HG02943 (cell line): ENCODE data around the gene TELO2.
"Not testable (repeated sequence)": the region's sequence is repeated elsewhere in the genome, so short reads cannot be mapped to it uniquely, and the experiment has no call there.

Source experiments
- ATAC-seq: cut with Tn5 transposase; IDR thresholded peaks from one replicate; pipeline ENCODE4 v1.9.1; 2021; ENCODE audit warnings: mild to moderate bottlenecking, low read depth, moderate library complexity; ENCODE audit not compliant: unreplicated experiment

The TELO2 gene

DNA sequence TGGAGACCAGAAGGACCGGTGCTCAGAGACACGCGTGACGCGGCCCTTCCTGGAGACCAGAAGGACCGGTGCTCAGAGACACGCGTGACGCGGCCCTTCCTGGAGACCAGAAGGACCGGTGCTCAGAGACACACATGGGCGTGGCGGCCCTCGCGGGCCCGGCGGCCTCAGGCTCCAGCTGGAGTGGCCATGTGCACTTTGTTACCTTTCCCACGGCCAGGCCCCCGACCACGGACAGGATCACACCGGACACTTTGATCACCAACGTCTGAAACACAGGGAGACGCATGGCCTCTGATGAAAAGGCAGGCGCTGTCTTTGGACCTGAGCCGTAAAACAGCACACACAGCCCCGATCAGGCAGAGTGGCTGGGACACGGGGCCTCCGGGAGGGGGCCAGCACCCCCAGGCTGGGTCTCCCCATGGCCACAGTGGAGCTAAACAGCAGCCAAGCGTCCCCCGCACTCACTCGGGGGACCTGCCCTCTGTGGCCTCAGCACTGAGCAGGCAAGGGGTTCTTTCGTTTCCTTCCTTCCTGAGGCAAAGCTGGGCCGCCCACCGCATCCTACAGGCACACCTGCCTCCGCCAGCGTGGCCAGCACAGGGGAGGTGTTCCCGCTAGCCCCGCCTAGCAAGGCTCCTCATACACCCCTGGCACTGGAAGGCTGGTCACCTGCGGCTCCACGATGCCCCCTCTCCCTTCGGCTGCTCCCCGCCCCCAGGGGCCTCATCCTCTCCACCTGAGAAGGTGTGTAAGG lies 35.5 kb upstream of the TELO2 start:
- no peak for ATAC-seq

GRCh38 chr16:1458336-1458976 lies 34.7 kb upstream of the TELO2 start:
- ATAC-seq: no peak

DNA sequence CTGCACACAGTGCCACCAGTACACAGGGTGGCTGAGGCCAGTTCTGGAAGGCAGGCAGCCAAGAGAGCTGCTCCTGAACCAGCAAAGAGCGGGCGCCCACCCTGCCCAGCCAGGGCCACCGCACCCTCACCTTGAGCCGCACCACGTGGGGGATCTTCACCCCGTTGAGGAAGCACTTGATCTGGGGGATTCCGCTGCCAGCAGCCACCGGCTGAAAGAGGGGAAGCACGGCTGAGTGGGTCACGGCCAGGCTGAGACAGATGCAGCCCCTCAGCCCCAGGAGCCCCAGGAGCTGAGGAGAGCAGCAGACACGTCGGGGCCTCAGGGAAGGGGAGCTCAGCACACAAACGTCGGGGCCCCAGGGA lies 34.2 kb upstream of the TELO2 start:
- no peak for ATAC-seq

DNA sequence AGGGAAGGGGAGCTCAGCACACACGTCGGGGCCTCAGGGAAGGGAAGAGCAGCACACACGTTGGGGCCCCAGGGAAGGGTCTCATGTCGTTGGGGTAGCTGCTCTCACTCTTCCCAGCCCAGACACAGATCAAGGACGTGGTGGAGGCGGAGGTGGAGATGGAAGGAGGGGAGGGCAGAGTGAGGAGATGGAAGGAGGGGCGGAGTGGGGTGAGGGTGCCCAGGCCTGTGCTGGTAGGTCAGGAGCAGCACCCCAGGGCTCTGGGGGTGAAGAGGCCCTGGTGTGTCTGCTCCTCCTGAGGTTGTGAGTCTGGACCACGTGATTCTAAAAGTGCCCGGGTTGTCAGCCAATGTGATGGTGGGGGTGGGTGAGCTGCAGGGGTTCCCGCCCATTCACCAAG lies 33.2 kb upstream of the TELO2 start:
- ATAC-seq: no peak

GRCh38 chr16:1460602-1461138 lies 32.5 kb upstream of the TELO2 start:
- ATAC-seq: no peak

DNA sequence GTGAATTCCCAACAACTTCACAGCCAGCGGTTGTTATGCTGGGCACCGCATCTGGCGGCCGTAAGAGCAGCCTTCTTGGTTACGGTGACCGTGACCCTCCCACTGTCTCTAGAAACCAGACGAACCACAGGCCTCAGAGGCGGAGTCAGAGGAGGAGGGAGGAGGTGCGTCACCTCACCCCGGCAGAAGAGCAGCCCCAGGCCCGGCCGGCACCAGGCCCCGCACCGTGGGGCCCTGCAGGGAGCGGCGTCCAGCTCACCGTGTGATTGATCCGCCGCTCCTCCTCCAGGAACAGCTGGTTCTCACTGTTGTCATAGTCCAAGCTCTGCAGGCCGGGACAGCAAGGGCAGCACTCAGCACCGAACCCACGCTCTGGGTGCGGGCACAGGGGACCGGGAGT lies 32.0 kb upstream of the TELO2 start:
- ATAC-seq: no peak

DNA sequence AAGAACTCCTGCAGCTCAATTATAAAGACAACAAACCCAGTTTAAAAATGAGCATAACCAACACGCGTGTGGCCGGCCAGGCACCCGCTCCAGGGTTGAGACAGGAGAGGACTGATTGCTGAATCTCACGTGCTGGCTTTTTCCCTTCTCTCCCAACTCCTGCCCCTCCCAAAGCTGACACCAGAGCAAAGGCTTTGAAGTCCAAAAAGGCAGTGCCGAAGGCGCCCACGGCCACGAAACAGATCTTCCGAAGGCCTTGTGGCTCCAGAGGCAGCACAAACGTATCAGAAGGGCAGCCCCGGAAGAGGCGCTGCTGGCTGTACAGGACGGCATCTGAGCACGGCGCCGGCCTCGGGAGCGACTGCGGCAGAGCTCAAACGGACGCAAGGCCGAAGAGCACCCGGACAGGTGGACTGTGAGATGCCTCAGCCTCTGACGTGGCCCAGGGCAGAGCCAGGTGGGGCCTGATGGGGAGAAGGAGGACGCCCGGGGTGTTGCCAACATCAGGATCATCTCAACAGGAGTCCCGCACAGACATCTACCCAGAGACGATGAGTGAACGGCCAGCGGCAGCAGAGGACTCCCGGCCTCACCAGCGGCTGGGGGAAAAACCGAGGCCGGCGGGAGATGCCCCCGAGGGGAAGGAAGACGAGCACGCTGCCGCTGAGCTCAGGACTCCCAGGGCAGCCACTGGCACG lies 28.8 kb upstream of the TELO2 start:
- no peak for ATAC-seq

- ATAC-seq: no peak
These were observed 28.1 kb upstream of the TELO2 start for GRCh38 chr16:1464894-1465566.

DNA sequence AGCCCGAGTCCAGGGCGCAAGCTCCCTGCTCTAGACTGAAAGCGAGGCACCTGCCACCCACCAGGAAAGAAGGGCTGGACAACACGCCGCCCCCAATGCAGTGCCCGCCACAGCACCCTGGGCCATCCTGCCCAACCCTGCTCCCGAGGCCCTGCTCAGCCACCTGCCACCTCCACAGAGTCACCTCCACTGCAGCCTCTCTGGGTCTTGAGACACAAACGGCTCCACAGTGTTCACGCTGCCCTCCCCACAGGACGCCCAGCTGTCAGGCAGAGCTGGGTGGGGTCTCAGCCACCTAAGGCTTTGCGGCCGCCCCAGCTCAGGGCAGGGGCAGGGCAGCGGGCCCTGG lies 27.6 kb upstream of the TELO2 start:
- ATAC-seq: no peak

DNA sequence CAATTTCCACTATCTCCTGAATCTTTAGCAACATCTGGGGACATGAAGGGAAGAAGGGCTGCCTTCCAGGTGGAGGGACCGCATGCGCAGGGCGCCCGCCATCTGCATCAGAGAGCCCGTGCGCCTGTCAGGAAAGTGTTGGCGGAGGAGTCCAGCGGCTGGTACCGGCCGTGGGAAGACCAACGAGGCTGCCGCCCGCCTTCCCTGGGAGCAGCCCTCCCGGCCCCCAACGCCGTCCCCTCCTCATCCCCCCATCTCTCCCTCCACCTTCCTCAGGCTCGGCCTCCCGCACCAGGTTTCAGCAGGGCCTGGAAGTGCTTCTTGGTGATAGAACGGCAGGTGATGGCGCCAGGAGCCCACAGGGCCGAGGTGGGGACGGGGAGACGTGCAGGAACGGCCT lies 27.1 kb upstream of the TELO2 start:
- no peak for ATAC-seq

- ATAC-seq: no peak
These were observed 26.1 kb upstream of the TELO2 start for GRCh38 chr16:1466968-1467521.

- no peak for ATAC-seq
These were observed 24.7 kb upstream of the TELO2 start for GRCh38 chr16:1468426-1468810.

DNA sequence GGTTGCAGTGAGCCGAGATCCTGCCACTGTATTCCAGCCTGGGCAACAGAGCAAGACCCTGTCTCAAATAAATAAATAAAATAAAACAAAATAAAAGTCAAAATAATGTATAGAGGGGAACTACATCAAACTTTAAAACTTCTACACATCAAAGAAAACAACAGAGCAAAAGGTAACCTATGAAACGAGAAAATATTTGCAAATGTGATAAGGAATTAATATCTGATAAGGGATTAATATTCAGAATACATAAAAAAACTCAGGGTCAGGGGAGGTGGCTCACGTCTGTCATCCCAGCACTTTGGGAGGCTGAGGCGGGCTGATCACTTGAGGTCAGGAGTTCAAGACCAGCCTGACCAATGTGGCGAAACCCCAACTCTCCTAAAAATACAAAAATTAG lies 24.0 kb upstream of the TELO2 start:
- not testable (repeated sequence) for ATAC-seq

DNA sequence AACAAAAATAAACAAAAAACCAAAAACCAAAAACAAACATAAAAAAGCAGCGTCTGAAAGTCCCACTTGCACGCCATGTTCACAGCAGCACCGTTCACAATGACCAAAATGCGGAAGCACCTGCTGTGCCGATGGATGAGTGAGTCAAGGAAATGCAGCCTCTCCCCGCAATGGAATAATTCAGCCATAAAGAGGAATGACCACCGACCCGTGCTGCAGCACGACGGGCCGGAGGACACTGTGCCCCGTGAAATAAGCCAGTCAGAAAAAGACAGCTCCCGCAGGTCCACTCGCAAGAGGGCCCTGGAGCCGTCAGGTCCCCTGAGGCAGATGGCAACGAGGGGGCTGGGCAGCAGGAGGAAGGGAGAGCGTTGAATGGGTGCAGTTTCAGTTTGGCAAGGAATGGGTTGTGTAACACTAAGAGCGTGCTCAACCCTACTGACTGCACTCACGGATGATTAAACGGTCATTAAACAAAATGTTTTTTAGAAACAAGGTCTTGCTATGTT lies 23.4 kb upstream of the TELO2 start:
- ATAC-seq: no peak

DNA sequence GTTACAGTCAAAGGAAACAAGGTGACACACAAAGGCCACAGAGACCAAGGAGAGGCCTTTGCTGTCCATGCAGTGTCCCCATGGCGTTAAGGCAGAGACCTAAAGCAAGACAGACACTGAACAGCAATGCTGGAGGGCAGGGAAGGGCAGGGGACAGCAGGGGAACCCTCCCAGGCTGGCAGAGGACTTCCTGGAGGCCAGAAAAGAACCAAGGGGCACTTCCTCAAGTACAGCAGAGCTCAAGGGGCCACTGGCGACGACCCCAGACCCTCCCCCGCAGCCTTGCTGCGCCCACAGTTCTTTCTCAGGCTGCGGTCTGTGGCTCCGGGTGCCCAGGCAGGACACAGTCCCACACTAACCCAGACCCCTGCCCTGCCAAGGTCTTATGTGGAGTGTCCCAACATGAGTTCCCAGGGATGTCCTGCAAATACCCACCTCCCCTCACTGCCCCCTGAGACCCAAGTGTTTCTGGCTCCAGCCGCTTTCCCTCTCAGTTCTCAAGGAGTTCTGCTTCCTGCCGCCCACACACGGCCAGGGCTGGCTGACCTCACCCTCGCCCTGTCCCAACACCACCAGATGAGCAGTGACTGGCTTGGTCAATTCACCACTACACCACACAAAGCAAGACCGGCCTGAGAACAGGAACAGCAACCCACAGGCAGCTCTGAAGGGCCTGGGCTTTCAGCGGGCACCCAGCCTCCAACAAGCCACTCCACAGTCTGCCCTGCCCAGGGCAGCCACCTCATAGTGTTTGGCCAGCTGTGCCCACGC lies 22.5 kb upstream of the TELO2 start:
- no peak for ATAC-seq

GRCh38 chr16:1471569-1472194 lies 21.5 kb upstream of the TELO2 start:
- ATAC-seq: no peak

DNA sequence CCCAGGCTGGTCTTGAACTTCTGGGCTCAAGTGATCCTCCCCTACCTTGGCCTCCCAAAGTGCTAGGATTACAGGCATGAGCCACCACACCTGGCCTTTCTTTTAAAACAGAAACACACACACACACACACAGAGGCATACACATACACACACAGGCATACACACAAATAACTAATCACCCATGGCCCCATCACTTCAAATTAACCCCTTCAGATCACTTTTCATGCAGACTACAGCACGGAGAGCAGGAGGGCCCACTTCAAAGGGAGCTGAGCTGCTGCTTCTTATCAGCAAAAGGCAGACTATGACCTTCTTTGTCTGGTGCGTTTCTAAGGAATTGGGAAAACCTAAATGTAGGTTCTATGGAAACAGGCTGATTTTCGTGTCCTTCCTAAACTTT lies 20.2 kb upstream of the TELO2 start:
- ATAC-seq: no peak

- ATAC-seq: no peak
These were observed 18.9 kb upstream of the TELO2 start for GRCh38 chr16:1474082-1474795.
